Activated naive CD8-positive, alpha-beta T cell treated with anti-CD3 and anti-CD28 coated beads, Interleukin-2, amount 50 U/mL, for 24 hours (primary cell): ENCODE measurements around the gene KRT86.
"Not testable (repeated sequence)": the region's sequence is repeated elsewhere in the genome, so short reads cannot be mapped to it uniquely, and the experiment has no call there.

Experiments
- ATAC-seq: fragments of 150-1000 bp; cut with Tn5 transposase; one replicate; pipeline ENCODE4 v1.10.0; 2021
- DNase-seq: peaks from one replicate; pipeline ENCODE4 v3.0.0; 2021
- H3K27ac Mint-ChIP-seq: one replicate; pipeline ENCODE4 v1.8.0; 2021; ENCODE audit warnings: mild to moderate bottlenecking, mixed read lengths
- H3K27me3 Mint-ChIP-seq: one replicate; pipeline ENCODE4 v1.8.0; 2021; ENCODE audit warnings: mixed read lengths
- H3K36me3 Mint-ChIP-seq: one replicate; pipeline ENCODE4 v1.8.0; 2021; ENCODE audit warnings: low read depth, mixed read lengths
- H3K4me1 Mint-ChIP-seq: one replicate; pipeline ENCODE4 v1.8.0; 2021; ENCODE audit warnings: mixed read lengths
- H3K4me3 Mint-ChIP-seq: one replicate; pipeline ENCODE4 v1.8.0; 2021; ENCODE audit warnings: mild to moderate bottlenecking, moderate library complexity, mixed read lengths
- H3K9me3 Mint-ChIP-seq: one replicate; pipeline ENCODE4 v1.8.0; 2021; ENCODE audit warnings: mixed read lengths

Gene KRT86

DNA sequence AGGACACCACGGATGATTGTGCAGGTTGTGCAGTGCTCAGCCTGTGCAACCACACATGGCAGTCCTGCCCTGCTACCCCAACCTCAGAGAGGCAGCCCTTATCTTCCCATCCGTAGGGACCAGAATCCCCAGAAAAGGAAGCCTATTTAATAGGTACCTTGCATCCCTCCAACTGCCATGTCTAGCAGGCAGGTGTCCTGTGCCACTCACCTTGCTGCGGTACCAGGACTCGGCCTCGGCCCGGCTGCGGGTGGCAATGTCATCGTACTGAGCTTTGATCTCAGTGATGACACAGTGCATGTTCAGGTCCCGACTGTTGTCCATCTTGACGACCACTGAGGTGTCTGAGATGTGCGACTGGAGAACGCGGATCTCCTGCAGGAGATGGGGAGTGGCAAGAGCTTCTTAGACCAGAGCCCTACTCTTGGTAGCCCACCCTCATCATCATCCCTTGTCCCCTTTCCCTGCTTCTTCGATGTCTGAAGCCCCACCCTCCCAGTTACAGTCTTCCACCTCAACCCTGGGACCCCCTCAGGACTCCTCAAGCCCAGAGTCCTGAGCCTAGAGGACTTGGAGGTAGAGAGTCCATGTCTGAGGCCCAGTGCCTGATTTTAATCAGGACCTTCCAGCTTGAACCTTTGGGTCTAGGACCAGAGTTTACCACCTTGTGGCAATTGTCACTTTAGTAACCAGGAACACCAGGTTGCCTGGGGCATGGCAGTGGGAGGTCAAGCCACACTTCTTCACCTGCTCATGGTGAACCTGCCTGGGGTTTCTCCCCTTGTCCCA lies 20.9 kb upstream of the KRT86 start:
- Mint-ChIP-seq H3K27me3 (peaks cover 55% of the 10 kb centered on the region), H3K36me3 (no peaks in the 10 kb centered on the region), H3K4me1 (peaks cover 15% of the 10 kb centered on the region), H3K27ac (no peak overlapping the region), H3K4me3 (no peak overlapping the region), H3K9me3 (no peaks in the 10 kb centered on the region)
- DNase-seq (no peak), ATAC-seq (no peak)

DNA sequence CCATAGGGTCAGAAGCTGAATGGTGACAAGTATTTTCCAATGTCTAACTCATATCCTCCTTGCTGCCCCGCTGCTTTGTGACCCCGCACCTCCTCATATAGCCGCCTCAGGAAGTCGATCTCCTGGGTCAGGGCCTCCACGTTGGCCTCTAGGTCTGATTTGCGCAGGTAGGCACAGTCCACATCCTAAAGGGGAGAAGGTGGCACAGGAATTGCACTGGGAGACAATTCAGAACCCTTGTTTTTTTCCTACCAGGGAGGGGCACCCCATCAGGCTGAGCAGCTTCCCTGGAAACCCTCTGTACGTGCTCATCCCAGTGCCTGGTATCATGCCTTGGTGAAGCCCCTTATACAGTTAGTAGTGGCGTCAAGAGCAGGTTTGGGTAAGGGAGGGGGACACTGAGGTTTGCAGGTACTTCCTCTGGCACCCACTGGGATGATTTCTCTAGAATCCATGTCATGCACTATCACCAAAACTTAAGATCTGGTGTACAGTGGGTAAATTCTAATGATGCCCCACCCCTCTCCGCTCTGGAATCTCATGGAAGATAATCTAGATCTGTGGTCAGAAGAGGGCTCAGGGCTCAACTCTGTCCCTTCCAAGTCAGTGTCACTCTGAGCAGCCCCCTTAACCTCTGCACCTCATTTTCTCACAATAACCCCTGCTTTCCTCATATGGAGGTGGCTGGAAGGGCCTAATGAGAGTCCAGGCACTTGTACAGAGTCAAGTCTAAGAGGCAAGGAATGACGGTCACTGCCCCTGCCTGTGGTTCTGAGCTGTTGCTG lies 20.1 kb upstream of the KRT86 start:
- Mint-ChIP-seq H3K27me3 (peaks cover 52% of the 10 kb centered on the region), H3K27ac (no peak overlapping the region), H3K36me3 (no peaks in the 10 kb centered on the region), H3K9me3 (no peaks in the 10 kb centered on the region), H3K4me1 (peaks cover 15% of the 10 kb centered on the region), H3K4me3 (no peak overlapping the region)
- ATAC-seq, result no peak
- no peak for DNase-seq

DNA sequence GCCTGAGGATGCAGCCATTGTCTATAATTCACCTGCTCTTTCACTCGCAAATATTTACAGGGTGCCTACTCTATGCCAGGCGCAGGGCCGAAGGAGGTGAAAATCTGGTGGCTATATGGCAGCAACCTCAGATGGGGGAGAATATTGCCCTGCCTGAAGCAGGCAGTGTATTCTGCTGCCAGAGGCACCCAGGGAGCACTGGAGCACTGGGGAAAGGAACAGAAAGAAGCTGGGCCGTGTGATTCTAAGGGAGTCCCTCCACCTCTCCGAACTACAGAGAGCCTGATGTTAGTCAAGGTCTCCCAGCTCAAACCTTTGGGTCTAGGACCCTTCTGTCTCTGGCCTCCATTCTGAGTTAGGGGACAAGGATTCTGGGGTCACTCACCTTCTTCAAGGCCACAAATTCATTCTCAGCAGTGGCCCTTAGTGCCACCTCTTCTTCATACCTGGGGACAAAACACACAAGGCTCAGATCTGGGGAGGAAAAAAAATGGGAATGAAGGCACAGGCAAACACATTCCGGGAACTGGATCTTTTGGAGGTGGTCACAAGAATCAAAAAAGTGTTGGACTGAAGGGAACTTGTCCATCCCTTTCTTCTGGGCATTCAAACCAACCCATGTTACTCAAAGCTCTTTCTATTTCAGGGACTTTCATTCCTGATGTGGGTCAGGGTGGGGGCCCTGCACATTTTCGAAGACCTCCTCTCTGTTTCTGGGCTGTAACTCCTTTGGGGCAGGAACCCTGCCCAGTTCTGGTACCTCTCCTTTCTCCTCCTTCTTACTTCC lies 19.3 kb upstream of the KRT86 start:
- Mint-ChIP-seq H3K4me1 (peaks cover 12% of the 10 kb centered on the region), H3K27ac (no peak overlapping the region)

DNA sequence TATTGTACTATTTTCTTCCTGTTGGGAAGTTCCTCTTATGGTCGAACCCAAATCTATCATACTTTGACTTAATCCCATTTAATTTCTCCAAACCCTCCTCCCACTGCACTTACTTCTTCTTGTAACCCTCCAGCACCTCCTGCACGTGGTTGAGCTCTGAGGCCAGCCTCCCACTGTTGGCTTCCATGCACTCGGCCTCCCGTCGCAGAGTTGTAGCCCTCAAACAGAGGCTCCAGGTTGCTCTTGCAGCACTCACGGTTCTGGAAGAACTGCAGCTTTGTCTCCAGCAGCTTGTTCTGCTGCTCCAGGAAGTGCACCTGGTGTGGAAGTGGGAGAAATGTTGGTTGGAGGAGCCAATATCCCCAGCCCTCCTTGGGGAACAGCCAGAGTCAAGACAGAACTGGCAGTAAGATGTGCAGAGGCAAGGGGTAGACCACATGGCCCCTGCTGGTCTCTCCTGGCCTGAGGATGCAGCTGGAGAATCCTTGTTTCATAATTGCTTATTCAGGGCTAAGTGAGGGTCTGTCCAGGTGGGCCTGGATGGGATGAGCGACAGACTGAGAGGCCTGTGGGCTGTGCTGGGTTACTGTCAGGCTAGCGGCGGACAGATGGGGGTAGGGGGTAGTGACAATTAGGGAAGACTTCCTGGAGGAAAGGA lies 18.4 kb upstream of the KRT86 start:
- Mint-ChIP-seq H3K27ac (no peak overlapping the region), H3K4me1 (peaks cover 16% of the 10 kb centered on the region), H3K27me3 (peaks cover 56% of the 10 kb centered on the region), H3K9me3 (no peaks in the 10 kb centered on the region), H3K36me3 (no peaks in the 10 kb centered on the region), H3K4me3 (no peak overlapping the region)
- no peak for DNase-seq
- ATAC-seq, result no peak

More for the DNA sequence above, 19.3 kb upstream of the KRT86 start:
- no peaks in the 10 kb centered on the region for H3K9me3 Mint-ChIP-seq
- H3K4me3 Mint-ChIP-seq, result no peak overlapping the region
- peaks cover 51% of the 10 kb centered on the region for H3K27me3 Mint-ChIP-seq
- ATAC-seq, result no peak
- DNase-seq, result no peak
- no peaks in the 10 kb centered on the region for H3K36me3 Mint-ChIP-seq

DNA sequence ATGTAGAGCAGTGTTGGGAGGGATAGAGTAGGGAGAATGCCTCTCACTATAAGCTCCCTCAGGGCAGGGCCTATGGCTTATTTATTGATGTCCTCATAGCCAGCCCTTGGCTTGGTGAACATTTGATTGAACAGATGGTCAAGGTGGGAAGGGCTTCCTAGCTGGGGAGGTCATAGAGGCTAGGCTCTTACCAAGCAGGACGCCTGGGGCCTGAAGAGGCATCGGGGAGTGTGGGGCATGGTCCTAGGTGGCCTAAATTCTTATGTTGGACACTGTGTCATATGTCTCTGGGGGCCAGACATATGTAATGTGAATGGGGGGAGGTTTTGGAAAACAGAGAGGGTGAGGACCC lies 17.9 kb upstream of the KRT86 start:
- ATAC-seq (no peak), DNase-seq (no peak)
- Mint-ChIP-seq H3K27ac (no peak overlapping the region), H3K4me3 (no peak overlapping the region), H3K27me3 (peaks cover 56% of the 10 kb centered on the region), H3K36me3 (no peaks in the 10 kb centered on the region), H3K9me3 (no peaks in the 10 kb centered on the region), H3K4me1 (peaks cover 11% of the 10 kb centered on the region)

DNA sequence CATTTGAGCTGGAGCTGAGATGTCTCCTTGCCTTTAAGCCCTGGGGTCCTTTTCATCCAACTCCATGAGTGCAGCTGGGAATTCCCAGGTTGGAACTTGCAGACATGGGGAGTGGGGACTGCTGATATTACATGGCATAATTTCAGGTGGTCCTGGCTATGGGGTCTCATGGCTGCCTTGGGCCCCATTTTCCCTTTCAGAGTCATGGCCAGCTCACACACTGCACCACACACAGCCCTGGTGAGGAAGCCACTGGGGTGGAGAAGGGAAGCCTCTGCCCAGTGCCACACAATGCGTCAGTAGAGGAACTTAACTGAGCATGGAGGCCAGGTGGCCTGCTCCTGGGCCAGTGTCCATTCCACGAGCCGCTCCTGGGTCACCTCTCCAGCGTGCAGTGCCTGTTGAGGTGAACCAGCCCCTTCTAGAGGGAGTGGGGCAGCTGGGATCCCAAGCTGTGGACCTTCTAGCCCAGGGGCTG lies 17.3 kb upstream of the KRT86 start:
- Mint-ChIP-seq H3K4me3 (no peak overlapping the region), H3K4me1 (peaks cover 8% of the 10 kb centered on the region), H3K27ac (no peak overlapping the region), H3K9me3 (no peaks in the 10 kb centered on the region), H3K27me3 (peaks cover 58% of the 10 kb centered on the region), H3K36me3 (no peaks in the 10 kb centered on the region)
- no peak for ATAC-seq
- DNase-seq, result no peak

DNA sequence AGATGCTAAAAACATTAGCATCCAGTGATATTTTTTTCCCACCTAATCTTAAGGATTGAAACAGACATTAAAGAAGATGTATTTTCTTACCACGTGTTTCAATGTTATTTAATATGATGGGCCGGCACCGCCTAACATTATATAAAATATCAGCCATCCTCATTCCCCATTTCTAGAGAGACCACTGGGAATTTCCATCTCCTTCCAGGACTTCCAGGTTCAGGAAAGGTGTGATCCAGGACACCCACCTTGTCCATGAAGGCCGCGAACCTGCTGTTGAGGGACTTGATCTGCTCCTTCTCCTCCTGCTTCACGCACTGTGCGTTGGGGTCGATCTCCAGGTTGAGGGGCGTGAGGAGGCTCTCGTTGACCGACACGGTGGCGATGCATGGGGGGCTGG lies 16.5 kb upstream of the KRT86 start:
- DNase-seq, H3K9me3 Mint-ChIP-seq, H3K27ac Mint-ChIP-seq, H3K36me3 Mint-ChIP-seq, H3K4me3 Mint-ChIP-seq, H3K4me1 Mint-ChIP-seq, ATAC-seq: not testable (repeated sequence)
- peaks cover 60% of the 10 kb centered on the region for H3K27me3 Mint-ChIP-seq

DNA sequence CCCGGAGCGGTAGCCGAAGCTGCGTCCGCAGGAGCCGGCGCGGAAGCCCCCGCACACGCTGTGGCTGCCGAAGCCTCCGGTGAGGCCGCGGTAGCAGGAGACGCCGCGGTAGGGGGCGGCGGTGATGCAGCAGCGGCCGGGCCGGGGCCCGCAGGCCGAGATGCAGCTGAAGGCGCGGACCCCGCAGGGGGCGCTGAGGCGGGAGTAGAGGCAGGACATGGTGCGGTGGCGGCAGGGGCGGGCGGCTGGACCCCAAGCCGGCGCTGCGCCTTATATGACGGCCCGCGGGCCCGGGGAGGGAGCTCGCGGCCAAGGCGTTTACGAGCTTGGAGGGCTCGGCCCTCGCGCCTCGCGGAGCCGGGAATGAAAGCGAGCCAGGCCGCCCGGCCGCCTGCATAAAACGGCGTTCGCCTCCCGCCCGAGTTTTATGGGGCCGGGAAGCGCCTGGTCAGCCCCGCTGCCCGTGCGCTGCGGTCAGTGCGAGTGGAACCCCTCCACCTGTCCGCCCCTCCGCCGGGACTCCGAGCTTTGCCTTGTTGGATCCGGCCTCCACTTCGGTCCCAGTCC lies 16.0 kb upstream of the KRT86 start:
- DNase-seq, result no peak
- Mint-ChIP-seq H3K27ac (no peak overlapping the region), H3K4me1 (peaks cover 8% of the 10 kb centered on the region), H3K27me3 (peaks cover 60% of the 10 kb centered on the region), H3K36me3 (no peaks in the 10 kb centered on the region), H3K4me3 (no peak overlapping the region), H3K9me3 (no peaks in the 10 kb centered on the region)
- ATAC-seq, result no peak

DNA sequence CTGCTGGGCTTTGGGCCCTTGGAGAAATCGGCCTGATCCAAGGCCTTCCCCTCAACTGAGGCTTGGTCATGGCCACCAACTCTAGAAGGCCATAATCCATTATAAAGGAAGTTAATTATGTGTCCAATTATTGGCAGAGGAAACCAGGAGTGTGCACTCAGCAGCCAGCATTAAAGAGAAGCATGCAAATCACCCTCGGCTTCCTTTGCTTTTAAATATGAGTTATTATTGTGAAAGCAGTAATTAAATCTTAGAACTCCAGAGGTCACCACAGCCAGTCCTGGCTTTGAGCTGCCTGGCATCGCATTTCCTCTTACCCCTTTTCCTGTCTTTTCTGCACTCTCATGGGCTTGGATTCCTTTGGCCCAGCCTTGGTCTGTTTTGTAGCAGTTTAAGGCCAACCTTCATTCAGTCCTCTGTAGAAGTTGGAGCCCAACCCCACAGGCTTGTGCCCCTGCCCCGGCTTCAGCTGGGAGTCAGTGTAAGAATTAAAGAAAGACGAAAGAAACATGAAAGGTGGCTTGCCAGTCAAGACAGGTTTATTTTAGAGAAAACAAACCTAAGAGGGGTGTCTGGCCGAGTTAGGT lies 14.7 kb upstream of the KRT86 start:
- no peak for DNase-seq
- H3K27ac Mint-ChIP-seq, result no peak overlapping the region
- H3K27me3 Mint-ChIP-seq, result peaks cover 58% of the 10 kb centered on the region

DNA sequence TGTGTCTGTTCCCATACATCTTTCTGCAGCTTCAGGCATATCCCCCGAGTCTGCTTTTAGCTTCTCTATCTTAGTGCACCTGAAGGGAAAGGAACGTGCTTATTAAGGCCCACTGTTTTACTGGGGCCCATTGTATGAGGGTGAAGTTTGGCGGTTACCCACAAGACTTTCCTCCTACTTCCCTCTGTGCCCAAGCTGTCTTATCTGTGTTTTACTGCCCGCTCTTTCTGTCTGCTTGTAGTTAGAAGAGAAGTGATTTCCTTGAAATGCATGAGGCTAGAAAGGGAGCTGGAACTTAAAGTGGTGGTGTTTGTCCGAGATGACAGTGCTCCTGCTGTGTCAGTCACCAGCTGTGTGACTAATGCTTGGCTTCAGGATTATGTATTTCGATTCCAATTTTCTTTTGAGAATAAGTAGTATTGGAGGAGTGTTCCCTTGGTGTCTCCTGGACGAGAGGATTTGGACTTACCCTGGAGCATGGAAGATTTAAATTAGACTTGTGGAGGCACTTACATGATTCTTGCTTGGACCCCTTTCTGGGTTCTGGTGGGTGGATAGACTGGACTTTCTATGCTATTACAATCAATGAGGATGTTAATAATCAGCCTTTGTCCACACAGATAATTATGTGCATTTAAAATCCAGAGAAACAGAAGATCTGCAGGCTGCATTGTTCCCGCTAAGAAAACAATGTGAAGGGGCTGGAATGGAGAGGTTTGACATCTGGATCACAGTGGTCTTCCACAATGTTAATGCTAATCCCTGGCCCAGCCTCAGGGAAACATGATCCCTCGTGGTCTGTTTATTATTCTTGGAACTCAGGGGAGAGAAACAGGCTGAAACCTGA lies 13.9 kb upstream of the KRT86 start:
- ATAC-seq, result no peak
- Mint-ChIP-seq H3K27me3 (peaks cover 50% of the 10 kb centered on the region), H3K4me3 (no peak overlapping the region), H3K9me3 (no peaks in the 10 kb centered on the region), H3K36me3 (no peaks in the 10 kb centered on the region), H3K4me1 (peaks cover 8% of the 10 kb centered on the region), H3K27ac (no peak overlapping the region)
- DNase-seq, result no peak

More for the DNA sequence above, 14.7 kb upstream of the KRT86 start:
- no peaks in the 10 kb centered on the region for H3K36me3 Mint-ChIP-seq
- no peak overlapping the region for H3K4me3 Mint-ChIP-seq
- peaks cover 8% of the 10 kb centered on the region for H3K4me1 Mint-ChIP-seq
- H3K9me3 Mint-ChIP-seq, result no peaks in the 10 kb centered on the region
- ATAC-seq, result no peak

DNA sequence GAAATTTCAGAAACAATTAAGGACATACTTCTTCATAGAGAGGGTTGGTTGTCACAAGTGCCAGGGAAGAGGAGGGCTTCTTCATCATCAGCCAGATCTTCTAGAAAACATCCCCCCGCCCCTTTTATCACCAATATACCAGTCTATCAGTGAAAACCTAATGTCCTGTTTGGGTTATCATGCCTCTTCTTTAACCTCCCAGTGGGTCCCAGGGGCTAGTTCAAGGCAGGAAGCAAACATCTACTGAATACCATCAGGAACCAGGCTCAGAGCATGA lies 13.3 kb upstream of the KRT86 start:
- no peaks in the 10 kb centered on the region for H3K36me3 Mint-ChIP-seq
- peaks cover 44% of the 10 kb centered on the region for H3K27me3 Mint-ChIP-seq
- ATAC-seq (no peak), DNase-seq (no peak)
- H3K27ac Mint-ChIP-seq, result no peak overlapping the region
- peaks cover 8% of the 10 kb centered on the region for H3K4me1 Mint-ChIP-seq
- no peak overlapping the region for H3K4me3 Mint-ChIP-seq
- H3K9me3 Mint-ChIP-seq, result no peaks in the 10 kb centered on the region

DNA sequence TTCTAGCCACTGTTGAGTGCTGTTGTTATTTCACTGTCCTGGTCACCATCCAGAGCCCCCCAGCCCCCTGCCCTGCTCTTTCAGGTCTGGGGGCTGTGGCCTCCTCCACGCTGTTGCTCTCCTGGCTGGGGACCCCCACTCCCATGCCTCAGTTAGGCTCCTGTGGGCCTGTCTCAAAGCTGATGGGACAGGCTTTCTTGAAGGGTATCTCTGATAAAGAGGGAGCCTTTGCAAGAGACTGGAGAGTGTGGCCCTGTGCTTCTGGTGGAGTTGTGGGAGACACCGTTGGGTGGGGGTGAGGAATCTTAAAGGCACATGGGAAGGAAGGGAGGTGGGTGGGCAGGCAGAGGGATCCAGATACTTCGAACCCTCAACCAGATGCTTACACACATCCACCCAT lies 12.2 kb upstream of the KRT86 start:
- ATAC-seq, result no peak
- Mint-ChIP-seq H3K27me3 (peaks cover 33% of the 10 kb centered on the region), H3K36me3 (no peaks in the 10 kb centered on the region), H3K9me3 (no peaks in the 10 kb centered on the region), H3K27ac (no peak overlapping the region), H3K4me1 (peaks cover 8% of the 10 kb centered on the region), H3K4me3 (no peak overlapping the region)
- no peak for DNase-seq

DNA sequence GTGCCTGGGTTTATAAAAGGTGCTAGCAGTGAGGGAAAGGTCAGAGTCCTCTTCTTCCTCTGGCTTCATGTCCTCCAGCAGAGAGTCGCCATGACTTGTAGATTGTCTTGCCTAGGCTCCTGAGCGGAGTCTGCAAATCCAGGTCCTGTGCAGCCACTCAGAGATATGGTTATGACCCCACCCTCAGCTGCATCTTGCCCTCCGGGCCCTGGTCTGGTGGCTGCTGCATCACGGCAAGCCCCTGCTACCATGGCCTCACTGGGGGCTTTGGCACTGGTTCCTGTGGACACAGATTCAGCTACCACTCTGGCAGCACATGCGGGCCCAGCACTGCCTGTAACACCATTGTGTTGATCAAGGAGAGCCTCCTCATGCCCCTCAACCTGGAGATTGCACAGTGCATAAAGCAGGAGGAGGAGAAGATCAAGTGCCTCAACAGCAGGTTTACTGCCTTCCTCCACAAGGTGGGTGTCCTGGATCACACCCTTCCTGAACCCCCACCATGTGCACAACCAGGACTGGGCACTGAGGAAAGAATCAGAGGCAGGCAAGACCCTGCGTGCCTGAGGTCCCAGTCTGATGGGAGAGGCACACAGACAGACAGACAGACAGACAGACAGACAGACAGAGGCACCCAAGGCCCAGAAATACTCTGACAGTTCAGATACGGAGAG lies 10.5 kb upstream of the KRT86 start:
- no peak overlapping the region for H3K4me3 Mint-ChIP-seq
- peaks cover 8% of the 10 kb centered on the region for H3K4me1 Mint-ChIP-seq
- ATAC-seq (no peak), DNase-seq (no peak)
- peaks cover 25% of the 10 kb centered on the region for H3K27me3 Mint-ChIP-seq
- H3K9me3 Mint-ChIP-seq, result no peaks in the 10 kb centered on the region
- H3K36me3 Mint-ChIP-seq, result no peaks in the 10 kb centered on the region
- no peak overlapping the region for H3K27ac Mint-ChIP-seq
